Measurements from ENCODE around the gene PRLR. TPM values are rescaled to one million over a fixed set of nuclear protein-coding genes. Genes with fewer than 3 reads are reported as not detected.
"Not testable (repeated sequence)": the region's sequence is repeated elsewhere in the genome, so short reads cannot be mapped to it uniquely, and the experiment has no call there.

PRLR gene
- total RNA-seq, 1 donor from 2014 or later: 1.6 TPM

DNA sequence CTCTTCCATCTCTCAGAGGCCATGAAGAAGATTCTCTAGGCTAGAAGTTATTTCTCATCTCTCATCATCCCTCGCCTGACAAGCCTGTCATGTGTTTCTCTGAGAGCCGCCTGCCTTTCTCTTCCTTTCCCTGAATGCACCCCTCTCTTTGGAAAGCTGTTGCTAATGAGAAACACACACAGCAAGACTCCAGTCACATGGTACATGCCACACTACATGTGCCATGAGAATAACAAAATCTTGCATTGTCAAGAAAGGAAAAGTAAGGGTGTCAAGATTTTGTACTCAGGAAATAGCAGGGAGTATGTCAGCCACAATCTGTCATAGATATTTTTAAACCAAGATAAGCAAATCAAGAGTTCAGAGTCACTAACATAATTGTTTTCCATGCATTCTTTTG, 191.4 kb downstream of the PRLR start:
- Histone ChIP-seq H3K36me3 (no peaks in the 10 kb centered on the region), H3K4me1 (no peaks in the 10 kb centered on the region), H3K27ac (no peak overlapping the region), H3K4me3 (no peak overlapping the region), H3K9me3 (no peaks in the 10 kb centered on the region), H3K27me3 (no peaks in the 10 kb centered on the region)
- no peak for ATAC-seq
- TF ChIP-seq, protein P1, sequence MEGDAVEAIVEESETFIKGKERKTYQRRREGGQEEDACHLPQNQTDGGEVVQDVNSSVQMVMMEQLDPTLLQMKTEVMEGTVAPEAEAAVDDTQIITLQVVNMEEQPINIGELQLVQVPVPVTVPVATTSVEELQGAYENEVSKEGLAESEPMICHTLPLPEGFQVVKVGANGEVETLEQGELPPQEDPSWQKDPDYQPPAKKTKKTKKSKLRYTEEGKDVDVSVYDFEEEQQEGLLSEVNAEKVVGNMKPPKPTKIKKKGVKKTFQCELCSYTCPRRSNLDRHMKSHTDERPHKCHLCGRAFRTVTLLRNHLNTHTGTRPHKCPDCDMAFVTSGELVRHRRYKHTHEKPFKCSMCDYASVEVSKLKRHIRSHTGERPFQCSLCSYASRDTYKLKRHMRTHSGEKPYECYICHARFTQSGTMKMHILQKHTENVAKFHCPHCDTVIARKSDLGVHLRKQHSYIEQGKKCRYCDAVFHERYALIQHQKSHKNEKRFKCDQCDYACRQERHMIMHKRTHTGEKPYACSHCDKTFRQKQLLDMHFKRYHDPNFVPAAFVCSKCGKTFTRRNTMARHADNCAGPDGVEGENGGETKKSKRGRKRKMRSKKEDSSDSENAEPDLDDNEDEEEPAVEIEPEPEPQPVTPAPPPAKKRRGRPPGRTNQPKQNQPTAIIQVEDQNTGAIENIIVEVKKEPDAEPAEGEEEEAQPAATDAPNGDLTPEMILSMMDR (IDR thresholded peaks at IDR 0.05): no peak
- intact Hi-C loops (cut with DNase I): no loop called here
- DNase-seq: no peak

DNA sequence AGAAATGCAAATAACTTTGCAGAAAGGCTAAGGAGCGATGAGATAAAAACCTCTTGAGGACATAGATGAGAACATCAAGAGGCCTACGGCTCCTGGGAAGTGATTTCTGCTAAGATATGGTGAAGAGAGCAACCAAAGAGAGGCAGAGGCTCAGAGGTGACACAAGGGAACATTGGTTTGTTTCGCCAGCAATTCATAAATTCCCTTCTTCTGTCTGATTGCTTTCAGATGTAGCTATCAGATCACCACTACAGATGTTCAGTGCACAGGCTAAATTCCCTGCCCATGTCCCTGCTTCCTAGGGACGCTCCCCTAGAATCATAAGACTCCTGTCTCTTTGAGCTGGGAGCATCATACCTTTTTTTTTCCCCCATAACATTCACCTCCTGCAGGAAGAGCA, 193.8 kb downstream of the PRLR start:
- intact Hi-C loops (cut with DNase I): no loop called here
- Histone ChIP-seq H3K27ac (no peak overlapping the region), H3K4me3 (no peak overlapping the region), H3K9me3 (no peaks in the 10 kb centered on the region), H3K36me3 (no peaks in the 10 kb centered on the region), H3K27me3 (no peaks in the 10 kb centered on the region), H3K4me1 (no peaks in the 10 kb centered on the region)
- no peak for ATAC-seq
- TF ChIP-seq, protein P1 (IDR thresholded peaks at IDR 0.05): no peak
- DNase-seq: no peak

DNA sequence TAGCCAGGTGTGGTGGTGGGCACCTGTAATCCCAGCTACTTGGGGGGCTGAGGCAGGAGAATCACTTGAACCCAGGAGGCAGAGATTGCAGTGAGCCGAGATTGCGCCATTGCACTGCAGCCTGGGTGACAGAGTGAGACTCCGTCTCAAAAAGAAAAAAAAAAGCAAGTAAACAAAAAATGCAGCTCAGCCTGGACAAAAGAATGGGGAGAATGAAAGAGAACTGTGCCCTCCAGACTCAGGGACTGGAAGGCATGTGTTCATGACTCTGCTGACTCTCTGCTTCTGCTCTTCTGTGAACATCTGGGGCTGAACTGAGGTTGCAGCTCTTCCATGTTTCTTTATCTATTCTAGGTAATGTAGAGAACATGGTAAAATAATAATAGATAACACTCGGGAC, 194.4 kb downstream of the PRLR start:
- H3K36me3 ChIP-seq; H3K9me3 ChIP-seq; ATAC-seq; H3K4me3 ChIP-seq; H3K4me1 ChIP-seq; H3K27ac ChIP-seq; intact Hi-C loops (cut with DNase I); DNase-seq; H3K27me3 ChIP-seq: not testable (repeated sequence)

DNA sequence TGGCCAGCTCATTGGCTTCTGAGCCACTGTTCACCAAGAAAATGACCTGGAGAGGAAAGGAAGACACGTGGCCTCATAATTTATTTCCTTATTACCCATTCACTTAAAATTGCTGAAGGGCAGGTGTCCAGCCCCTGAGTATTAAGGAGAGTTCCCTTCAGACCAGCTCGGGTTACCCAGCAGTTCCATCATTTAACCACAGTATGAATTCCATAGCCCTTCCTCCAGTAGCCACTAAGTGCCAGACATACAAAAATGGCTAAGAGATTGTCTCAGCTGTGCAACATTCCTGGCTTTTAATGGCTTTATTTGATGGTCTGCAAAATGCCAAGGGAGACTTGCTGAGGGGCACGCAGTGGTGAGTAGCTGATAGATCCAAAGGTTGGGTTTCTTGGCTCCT, 195.0 kb downstream of the PRLR start:
- intact Hi-C loops (cut with DNase I): no loop called here
- Histone ChIP-seq H3K27ac (no peak overlapping the region), H3K4me1 (no peaks in the 10 kb centered on the region), H3K27me3 (no peaks in the 10 kb centered on the region), H3K4me3 (no peak overlapping the region), H3K9me3 (no peaks in the 10 kb centered on the region), H3K36me3 (no peaks in the 10 kb centered on the region)
- no peak for ATAC-seq
- TF ChIP-seq, protein P1 (IDR thresholded peaks at IDR 0.05): no peak
- no peak for DNase-seq

DNA sequence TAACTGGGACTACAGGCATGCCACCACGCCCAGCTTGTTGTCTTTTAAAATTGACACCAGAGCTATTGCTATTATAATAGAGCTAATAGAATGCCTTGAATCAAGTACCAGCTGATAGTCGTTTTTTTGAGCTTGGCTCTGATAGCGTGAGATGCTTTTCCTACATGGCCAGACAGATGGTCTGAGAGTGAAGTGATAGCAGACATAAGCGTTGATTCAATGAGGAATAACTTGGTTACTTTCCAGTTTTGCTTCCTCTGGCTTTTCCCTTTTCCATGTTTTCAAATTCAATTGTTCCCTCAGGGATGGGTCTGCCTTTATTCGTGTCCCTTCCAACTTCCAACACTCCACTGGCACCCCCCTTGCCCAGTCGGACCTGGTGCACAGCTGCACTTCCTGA, 197.9 kb downstream of the PRLR start:
- no peaks in the 10 kb centered on the region for H3K4me1 ChIP-seq
- TF ChIP-seq, protein P1 (IDR thresholded peaks at IDR 0.05): no peak

DNA sequence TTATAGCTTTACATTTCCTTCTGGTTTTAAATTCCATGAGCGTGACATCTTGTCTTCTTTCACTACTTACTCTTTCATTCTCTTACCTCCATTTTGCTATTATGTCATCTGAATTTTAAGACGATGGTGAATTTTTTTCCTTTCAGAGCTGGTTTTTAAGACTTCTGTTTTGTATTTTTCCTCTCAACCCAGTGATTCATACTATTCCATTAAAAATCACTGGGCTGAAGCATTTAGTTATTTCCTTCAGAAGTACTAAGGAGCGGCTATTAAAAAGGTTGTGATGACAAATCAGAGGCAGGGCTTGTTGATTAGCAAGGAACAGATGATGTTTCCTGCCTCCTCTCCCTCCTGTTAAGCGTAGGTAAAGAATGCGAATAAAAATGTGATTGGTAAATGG, 199.0 kb downstream of the PRLR start:
- H3K27ac ChIP-seq: no peak overlapping the region
- ATAC-seq (no peak), DNase-seq (no peak)
- intact Hi-C loops (cut with DNase I): no loop called here
- TF ChIP-seq, protein P1 (IDR thresholded peaks at IDR 0.05): no peak
- H3K4me3 ChIP-seq: no peak overlapping the region
- H3K4me1 ChIP-seq: no peaks in the 10 kb centered on the region
- H3K27me3 ChIP-seq: no peaks in the 10 kb centered on the region
- H3K9me3 ChIP-seq: no peaks in the 10 kb centered on the region
- no peaks in the 10 kb centered on the region for H3K36me3 ChIP-seq

More for the DNA sequence above, 197.9 kb downstream of the PRLR start:
- ATAC-seq: no peak
- intact Hi-C loops (cut with DNase I): no loop called here
- no peaks in the 10 kb centered on the region for H3K9me3 ChIP-seq
- no peak overlapping the region for H3K4me3 ChIP-seq
- no peaks in the 10 kb centered on the region for H3K36me3 ChIP-seq
- no peak for DNase-seq
- H3K27me3 ChIP-seq: no peaks in the 10 kb centered on the region
- H3K27ac ChIP-seq: no peak overlapping the region
